HG03565 (cell line): ENCODE results near the gene SMURF2.
A peak's percentile ranks its signal among the peaks of the same experiment; 100 is the strongest.

Experiments used
- ATAC-seq: cut with Tn5 transposase; IDR thresholded peaks from one replicate; pipeline ENCODE4 v1.9.1; 2021; ENCODE audit warnings: mild to moderate bottlenecking, moderate library complexity; ENCODE audit not compliant: unreplicated experiment

Gene SMURF2

DNA sequence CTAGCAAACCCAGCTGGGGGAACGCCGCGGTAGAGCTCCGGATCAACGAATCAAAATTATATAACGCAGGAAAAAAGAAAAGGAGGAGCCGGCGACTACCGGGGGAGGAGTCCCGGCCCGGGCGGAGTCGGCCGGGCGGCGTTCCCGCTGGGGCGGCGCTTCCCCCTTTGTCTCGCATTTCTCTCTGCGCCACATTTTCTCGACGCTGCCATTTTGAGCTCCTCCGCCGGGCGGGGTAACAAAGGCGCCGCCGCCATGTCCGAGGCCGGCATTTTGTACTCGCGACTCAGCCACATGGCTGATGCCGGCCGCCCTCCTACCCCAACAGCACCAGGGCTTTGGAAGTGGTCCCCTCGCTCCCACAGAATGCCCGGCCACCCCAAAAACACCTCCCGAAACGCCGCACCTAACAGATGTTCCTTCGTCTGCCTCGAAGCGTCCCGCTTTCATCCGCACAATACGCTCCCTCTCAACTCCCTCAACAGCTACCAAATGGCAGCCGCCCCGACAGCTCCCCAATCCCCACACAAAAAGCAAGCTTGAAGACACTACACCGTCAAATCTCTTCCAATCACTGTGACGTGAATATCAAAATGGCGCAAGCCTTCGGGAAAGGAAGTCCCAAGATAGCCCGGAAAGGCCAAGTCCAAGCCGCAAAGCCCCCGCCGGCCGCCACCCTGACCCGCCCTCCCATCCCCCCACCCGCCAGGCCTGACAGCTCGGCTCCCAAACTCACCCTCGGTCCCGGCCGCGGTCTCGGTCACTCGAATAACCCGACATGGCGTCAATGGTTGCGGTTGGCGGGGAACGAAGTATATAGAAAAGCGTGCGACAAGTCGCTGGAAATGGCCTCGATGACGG is 156.5 kb downstream of the SMURF2 start:
- no peak for ATAC-seq

DNA sequence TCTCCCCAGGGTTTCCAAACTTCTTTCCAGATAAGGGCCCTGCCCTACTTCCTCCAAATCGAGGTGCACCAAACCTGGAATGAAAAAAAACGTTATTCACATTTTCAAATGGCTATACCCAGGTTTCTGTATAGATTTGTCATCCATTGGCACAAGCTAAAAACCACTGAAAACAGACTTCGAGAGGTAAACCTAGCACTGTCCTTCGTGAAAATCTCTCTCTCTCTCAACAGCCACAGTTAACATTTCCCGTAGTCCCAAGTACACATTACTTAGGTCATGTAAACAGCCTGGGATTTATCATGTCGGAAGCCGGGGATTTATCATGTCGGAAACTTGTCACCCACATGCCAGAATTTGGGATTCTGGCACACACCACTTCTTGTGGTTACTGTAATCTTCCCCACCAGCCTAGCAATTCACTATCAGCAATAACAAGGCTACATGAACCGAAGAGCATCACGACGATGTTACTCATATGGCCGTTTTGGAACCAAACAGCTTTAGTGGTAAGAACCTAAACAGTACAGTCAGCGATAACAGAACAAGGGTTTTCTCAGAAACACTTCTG is 157.3 kb downstream of the SMURF2 start:
- ATAC-seq, result no peak

DNA sequence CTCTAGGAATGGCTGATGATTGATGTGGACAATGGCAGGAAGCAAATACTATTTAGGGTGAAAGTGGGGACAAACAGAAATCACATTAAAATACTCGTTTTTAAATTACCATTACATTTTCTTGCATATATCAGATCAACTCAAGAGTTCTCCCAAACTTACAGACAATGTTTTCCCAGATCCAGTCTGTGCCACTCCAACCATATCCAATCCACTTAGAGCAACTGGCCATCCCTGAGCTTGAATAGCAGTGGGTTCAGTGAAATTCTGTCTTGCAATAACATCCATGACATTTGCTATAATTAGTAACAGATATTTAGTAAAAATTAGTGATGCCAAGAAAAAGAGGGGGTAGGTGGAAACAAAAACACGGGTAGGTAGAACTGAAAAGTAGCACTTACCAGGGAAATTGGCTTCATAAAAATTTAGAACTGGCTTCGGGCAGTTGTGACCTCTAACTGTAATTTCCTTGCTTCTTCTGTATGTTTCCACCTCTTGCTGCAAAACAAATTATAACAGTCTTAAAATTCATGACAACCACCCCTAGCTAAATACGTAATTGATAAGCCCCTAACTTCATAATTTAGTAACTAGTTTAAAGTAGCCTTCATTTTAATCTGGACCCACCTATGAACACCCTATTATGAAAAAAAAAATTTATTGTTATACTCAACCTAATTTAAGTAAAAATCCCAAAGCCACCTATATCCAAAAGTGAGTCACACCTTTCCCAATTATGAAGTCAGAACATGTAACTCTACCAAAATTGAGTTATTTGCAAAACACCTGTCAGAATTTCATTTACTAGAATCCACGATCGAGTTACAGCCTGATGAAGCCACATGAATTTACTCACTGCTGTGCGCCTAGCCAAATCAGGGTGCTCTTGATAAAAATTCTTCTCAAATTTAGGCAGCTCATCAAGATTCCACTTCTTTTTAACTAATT is 158.0 kb downstream of the SMURF2 start:
- no peak for ATAC-seq

DNA sequence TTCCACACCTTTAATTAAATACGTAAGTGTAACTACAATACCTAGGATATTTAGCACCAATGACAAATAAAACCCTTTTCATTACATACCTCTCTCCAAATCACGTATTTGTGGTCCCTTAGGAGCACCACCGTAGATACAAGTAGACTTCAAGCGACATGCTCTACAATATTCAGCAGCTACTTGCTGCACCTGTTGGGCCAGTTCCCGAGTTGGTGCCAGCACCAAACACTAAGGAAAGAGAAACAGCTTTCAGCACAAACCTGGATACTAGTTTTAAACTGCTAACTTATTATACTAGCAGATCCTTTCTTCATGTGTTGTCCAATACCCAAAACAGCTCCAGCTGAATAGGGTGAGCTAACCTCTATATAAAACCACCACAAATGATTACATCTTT is 158.8 kb downstream of the SMURF2 start:
- no peak for ATAC-seq

DNA sequence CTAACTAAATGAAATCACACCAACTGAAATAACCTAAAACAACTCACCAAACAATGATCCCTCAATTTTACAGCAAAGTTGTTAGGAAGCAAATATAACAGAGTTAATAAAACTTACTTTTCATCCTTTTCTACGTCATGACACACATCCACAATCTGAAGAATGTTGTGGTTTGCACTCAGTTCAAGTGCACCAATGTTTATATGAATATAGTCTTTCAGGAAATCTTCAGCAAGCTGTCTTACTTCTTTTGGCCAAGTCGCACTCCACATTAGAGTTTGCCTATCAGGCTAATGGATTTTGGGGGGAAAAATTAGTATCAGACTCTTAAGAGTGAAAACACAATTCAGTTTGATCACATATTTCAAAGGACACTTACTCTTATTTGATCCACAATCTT is 159.3 kb downstream of the SMURF2 start:
- ATAC-seq, result no peak

DNA sequence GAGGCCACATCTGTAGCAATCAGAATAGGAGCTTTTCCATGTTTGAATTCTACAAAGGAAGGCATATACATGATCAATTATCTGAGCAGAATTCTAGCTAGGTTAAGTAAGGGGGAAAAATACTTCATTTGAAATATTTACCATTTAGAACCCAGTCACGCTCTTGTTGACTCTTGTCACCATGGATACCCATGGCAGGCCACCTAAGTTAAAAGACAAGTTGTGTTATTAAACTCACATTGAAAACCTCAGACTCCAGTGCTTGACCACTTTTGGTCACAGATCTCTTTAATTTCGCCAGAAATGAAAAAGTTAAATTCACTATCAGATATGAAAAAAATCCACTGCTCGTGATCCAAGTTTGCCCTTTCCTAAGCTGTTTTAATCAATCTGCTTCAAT is 160.1 kb downstream of the SMURF2 start:
- no peak for ATAC-seq

DNA sequence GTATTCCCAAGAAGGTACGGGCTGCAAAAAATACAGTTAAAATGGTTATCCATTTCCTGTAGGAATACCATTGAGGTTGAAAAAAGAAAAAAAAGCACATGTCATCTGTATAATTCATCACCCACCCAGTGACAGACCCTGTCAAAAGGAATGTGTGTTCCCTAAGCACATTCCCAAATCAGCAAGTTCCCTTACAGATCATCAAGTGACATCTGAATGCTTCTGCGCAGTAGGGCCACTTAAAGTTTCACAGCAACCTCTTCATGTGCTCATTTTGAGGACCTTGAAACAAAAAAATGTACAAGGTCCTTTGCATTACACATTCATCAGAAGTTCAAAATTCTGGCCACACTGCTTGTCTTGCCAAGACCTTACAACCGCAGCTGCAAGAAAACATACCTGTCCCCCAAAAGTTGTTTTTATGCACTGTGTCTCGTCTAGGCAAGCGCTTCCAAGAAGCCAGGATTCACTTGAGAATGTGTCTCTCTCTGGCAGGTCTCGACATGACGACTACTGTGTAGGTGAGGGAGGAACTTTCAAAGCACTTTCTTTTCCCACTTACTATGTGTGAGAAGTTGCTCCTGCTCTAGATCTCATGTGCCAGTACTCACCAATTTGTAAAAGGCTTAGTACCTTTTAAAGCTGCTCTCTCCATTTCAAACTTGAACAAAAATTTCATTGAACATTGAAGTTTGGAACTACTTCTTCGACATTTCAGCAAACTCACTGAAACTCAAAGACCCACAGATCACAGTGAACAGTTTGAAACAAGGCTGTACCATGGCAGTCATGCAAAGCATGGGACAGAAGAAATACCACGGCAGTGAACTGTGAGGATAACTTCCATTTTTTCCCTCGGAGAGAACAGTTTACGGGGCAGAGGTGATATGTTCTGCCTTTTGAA is 161.0 kb downstream of the SMURF2 start:
- no peak for ATAC-seq

DNA sequence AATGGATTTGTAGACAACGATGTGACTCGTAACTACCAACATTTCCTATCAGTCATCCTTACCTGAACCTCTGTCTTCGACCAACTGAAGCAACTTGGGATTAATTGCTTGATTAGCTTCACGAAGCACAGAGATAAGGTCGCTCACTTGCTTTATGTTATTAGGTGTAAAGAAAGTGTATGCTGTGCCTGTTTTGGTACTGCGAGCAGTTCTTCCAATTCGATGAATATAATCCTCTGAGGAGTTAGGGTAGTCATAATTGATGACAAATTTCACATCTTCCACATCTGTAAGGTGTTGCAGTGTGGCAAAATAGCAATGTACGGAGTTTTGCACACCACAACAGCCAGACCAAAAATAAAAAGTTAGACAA is 161.6 kb downstream of the SMURF2 start:
- no peak for ATAC-seq

DNA sequence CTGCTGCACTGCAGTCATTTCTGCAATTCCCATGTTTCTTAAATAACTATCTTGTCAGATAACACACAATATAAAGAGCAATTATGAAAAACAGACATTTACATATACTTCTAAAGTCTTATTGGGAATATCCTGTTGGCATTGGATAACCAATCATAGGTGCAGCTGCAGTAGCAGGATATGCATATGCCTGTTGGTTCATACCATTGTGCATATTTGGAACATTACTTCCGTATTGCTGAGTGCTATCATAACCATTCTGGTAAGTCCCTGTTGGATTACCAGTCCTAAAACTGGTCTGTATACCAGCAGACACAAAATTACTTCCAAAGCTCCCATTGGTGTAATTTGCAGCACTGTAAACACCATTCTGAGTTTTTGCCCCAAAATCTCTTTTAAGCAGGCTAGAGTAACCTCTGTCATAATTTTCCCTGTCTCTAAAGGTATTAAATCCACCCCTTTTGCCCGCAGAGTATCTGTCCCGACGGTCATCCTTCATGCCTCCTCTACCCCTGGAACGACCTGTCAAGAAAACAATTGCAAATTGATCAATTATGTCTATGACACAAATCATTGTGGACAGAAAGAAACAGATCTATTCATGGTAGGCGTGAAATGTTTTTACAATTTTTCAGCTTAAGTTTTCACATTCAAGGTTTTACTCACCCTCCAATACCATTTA is 162.2 kb downstream of the SMURF2 start:
- ATAC-seq, result no peak

DNA sequence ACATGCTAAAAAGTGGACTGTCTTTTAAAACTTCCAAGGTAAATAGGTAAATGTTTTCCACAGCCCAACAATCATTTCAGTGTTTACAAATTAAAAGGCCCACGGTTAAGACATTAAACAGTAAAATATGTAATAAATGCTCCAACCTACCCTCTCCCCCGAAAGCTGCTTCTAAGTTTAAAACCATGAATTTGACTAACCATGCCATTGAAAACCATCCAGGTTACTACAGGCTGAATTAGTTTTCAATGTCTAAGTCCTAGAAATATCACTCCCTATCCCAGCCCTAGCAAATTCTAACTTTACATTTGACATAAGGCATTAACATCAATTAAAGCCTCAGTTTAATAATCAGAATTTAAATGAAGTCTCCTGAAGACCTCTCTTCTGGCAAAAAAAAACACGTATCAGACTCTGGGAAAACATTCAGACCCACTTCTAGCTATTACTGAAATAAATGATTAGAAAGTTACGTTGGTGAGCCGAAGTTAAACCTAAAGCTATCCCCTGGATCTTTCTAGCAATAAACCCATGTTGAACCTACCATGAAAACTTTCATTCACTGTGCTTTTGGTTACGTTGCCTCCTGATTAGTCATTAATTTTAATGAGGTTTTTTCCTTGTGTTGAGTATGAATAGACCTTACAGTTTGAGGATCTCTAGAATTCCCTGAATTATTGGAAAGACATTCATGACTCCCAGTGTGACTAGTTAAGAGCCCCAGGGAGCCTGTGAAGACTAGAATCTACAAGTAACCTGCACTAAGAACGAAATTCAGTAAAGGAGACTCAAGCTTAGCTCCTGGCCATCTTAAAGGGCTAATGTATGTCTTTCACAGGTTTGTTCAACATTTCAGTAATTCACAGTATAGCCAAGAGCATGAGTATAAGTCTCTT is 163.6 kb downstream of the SMURF2 start:
- ATAC-seq, result no peak

DNA sequence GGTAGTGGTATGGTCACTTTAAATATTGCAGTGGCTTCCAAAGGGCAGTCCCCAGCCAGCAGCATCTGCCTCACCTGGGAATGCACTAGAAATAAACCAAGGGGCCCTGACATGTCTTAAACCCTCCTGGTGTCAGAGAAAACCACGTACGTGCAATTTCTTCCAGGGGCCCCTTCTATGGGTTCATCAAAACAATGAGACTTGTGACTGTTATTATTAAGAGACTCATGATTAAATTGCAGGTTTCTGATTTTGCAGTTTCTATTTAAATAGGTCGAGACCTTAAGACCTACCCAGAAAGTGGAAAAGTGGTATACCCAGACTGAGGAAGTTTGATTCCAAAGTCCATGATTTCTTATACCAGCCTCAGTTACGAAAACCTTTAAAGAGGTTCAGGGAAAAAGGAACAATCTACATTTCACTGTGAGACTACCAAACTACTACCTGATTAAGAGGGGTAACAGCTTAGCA is 164.5 kb downstream of the SMURF2 start:
- no peak for ATAC-seq

DNA sequence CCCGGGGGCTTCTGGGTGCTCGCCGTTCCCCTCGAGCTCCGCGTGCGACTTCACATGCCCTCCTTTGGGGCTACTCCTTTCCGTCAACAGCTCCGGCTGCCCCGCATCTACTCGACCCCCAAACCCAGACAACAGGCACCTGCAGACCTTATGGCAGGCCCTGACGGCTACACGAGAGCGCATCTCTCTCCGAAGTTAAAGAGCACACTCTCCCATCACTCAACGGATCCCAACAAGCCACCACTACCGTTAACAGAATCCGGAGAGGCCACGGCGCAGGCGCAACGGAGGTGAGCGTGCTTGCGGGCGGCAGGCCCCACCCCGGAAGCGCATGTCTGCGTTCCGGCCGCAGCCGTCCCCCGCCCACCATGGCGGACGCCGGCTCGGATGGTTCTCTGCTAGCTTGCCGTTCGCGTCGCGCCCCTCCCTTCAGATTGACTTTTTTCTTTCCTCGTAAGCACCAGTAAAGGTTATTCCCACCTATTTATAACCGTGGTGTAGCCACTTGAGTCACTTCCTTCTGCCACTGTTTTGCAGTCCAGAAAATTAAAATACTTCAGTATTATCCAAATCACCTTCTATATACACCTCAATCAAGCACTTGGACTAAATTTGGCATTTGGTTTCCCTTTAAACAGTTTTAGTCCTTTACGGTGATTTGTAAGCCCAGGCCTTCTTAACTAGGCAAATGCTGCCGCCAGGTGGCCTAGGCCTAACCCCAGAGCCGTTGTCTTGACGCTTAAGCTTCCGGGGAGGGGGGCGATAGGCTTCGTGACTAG is 165.1 kb downstream of the SMURF2 start, which contains the start of gene POLG2:
POLG2 (minus strand) TSS at position 269 of the 779 bp plus-strand sequence; CDS start at position 183, 86 bp downstream.
- peak; percentile 69 for ATAC-seq

DNA sequence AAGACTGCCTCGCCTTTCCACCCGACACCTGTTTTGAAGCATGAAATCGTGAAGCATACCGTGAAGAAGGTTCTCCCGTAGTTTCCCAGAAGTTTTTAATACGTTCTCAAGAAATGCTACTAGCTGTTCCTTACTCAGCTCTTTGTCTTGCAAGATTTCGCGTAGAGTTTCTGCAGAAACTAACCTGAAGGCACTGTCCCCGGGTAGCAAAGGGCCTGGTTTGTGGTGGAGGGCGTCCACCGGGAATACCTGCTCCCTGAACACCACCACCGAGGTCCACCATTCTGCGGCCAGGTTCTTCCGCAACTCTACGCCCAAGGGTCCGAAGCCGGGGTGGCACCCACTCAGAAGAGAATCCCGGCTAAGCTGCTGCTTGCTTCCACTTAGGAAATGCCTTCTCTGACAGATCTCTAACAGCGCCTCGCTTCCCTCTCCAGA is 165.7 kb downstream of the SMURF2 start:
- ATAC-seq, result no peak
